ENCODE measurements around the gene EEFSEC.

EEFSEC gene

DNA sequence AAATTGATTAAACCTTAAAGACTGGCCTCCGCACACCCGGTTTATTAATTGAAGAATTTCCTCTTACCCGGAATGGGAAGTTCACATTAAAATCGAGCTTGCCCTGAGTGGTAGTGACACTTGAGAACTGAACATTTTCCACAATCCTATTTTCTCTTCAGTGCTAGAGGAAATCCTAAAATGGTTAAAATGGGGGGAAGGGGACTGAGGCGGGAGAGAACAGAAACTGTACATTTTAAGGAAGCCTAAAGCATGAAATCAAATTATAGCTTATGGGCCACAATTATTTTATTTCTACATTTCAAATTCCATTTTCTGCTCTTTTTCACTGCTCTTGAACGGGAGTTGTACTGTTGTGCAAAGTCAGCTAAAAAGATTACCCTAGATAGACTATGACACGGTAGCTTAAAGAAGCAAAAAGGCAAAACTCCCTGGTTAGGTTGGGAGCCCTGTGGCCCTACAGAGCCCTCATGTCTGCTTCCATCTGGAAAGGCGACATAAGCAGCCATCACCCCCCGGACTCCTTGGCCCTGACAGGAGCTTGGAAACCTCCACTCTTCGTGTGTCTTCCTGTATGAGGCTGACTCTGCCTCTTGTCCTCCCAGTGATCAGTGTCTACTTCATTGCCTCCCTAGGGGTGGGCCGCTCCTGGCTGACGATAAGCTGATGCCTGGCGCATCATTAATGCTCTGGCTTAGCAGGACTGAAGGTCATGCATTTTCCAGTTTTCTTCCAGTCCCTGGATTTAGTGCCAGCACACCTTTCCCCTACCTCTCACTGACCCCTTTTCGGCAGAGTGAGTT lies 79.3 kb downstream of the EEFSEC start:
- in situ Hi-C loops (cut with MboI; ENCODE audit: low pct_unique_long_range_greater_than_20kb, low sequenced_read_pairs) = no loop called here
- no peak for DNase-seq

- in situ Hi-C loops (cut with MboI; ENCODE audit: low pct_unique_long_range_greater_than_20kb, low sequenced_read_pairs) = no loop called here
Measured at GRCh38 chr3:128235207-128235926, 82.1 kb downstream of the EEFSEC start.

DNA sequence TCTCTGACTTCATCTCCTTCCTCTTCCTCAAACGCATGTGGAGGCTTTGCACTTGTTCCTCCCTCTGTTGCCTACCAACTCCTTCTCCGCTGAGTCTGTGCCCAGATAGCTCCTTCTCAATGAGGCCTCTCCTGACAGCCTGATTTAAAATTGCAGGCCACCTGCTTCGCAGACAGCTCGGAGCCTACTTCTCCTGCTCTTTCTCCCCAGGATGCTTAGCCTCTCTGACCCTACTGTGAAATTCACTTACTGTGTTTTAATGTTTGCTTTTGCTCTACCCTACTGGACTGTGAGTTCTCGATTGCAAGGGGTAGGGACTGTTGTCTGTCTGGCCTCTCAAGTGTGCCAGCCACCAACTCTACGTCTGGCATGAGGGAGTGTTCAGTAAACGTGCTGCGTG lies 83.4 kb downstream of the EEFSEC start:
- DNase-seq = peak; percentile 32
- in situ Hi-C loops (cut with MboI; ENCODE audit: low pct_unique_long_range_greater_than_20kb, low sequenced_read_pairs) = no loop called here

More at GRCh38 chr3:128235207-128235926, 82.1 kb downstream of the EEFSEC start:
- DNase-seq = no peak

DNA sequence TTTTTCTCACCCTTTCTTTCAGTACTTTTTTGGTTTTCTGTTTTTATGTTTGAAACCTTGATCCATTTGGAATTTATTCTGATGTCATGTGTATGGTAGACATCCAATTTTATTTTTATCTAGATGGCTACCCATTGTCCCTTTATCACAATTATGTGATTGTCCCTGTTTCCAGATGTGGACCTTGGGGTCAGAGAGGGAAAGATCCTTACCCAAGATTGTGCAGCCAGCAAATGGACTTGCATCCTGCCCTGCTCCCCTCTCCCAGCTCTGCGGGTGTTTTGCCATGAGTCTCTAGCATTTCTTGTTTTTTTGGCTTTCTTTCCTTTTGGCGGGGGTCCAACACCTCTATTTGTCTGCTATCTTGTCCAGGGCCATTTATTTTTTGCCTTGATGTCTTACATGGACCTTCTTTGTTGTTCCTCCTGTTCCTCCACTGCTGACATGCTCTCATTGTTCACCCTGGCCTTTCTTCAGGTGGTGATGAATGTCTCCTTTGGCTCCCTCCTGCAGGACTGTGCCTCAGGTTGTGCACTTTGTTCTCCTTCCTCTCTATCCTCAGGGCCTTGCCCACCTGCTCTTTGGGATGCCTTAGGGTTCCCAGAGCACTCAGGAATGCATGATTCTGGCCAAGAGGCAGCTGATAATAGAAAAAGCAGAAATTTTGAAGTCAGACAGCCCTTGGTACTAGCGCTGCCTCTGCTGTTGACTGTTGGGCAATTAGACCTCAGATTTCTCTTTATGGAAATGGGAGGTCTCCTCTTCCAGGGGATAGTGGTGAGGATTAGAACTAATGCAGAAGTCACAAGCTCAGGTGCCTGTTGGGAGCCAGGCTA lies 84.3 kb downstream of the EEFSEC start:
- in situ Hi-C loops (cut with MboI; ENCODE audit: low pct_unique_long_range_greater_than_20kb, low sequenced_read_pairs) = no loop called here

GRCh38 chr3:128238184-128238489 lies 84.9 kb downstream of the EEFSEC start:
- DNase-seq = no peak
- in situ Hi-C loops (cut with MboI; ENCODE audit: low pct_unique_long_range_greater_than_20kb, low sequenced_read_pairs) = no loop called here

More for the DNA sequence above, 84.3 kb downstream of the EEFSEC start:
- no peak for DNase-seq

- no peak for DNase-seq
- in situ Hi-C loops (cut with MboI; ENCODE audit: low pct_unique_long_range_greater_than_20kb, low sequenced_read_pairs) = no loop called here
Measured at GRCh38 chr3:128239304-128239703, 86.0 kb downstream of the EEFSEC start.

GRCh38 chr3:128240232-128240631 lies 87.0 kb downstream of the EEFSEC start:
- in situ Hi-C loops (cut with MboI; ENCODE audit: low pct_unique_long_range_greater_than_20kb, low sequenced_read_pairs) = no loop called here
- no peak for DNase-seq

GRCh38 chr3:128241741-128242140 lies 88.5 kb downstream of the EEFSEC start:
- in situ Hi-C loops (cut with MboI; ENCODE audit: low pct_unique_long_range_greater_than_20kb, low sequenced_read_pairs) = no loop called here
- DNase-seq = no peak

DNA sequence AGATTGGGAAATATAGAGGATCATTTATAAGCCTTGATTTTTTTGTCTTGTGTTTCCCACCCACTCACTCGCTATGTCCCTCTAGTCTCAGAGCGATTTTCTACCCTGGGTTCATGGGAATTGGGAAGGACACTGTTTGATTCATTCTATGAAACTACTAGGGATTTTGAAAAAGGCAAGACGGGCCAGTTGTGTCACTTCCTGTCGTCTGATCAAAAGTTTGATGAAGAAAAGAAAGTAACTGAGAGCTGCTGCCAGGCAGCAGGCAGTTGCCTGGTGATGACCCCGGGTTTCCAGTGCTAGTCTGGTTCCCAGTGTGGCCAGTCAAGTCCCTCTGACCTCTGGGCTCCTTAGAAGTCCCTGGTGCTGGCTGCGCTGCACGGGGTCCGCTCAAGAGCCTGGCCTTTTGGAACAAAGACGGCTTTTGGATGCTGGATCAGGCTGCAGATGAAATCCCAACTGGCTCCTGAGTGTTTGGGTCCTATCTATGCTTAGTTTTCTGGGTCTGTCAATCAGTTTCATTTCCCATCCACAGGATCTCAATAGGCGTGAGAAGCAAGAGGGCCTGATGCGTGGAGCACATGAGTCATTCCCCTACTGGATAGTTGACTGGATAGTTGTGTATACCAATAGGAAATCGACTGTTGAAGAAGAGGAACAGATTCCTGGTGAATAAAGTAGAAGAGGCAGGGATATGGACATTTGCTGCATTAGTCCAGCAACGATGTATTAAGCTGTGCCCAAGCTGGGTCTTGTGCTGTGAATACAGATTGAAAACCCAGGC lies 89.7 kb downstream of the EEFSEC start:
- DNase-seq = no peak
- in situ Hi-C loops (cut with MboI; ENCODE audit: low pct_unique_long_range_greater_than_20kb, low sequenced_read_pairs) = no loop called here

- in situ Hi-C loops (cut with MboI; ENCODE audit: low pct_unique_long_range_greater_than_20kb, low sequenced_read_pairs) = no loop called here
- DNase-seq = no peak
Measured at GRCh38 chr3:128243602-128244504, 90.6 kb downstream of the EEFSEC start.

- DNase-seq = no peak
- in situ Hi-C loops (cut with MboI; ENCODE audit: low pct_unique_long_range_greater_than_20kb, low sequenced_read_pairs) = no loop called here
Measured at GRCh38 chr3:128245460-128245859, 92.2 kb downstream of the EEFSEC start.

DNA sequence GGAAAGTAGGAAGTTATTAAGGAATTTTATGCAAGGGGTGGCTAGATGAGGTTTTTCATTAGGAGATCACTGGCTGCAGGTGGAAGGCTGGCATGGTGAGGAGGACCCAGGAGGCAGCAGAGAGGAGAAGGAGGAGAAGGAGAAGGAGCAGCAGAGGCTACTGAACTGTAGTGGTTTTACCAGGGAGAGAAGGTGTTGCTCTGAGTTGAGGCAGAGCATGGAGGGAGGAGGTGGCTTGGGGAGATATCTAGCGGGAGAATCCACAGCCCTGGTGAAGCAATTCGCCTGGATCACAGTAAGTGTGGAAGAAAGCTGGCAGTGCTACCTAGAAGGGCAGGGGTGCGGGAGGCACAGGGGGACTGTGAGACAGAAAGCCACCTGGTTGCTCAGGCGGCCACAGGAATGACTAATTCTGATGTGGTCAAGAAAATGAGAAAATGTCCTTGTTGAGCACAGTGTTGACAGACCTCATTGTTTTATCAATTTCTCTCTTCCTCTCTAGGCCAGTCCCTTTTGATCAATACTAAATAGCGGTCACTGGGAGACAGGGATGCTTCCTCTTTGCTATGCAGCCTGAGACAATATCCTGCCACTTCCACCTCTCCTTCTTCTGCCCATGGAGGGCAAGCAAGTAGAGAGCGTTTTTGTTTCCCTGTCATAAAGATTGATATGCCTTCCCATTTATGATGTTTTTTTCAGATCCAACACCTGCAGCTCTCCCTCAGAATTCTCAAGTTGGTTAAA lies 94.6 kb downstream of the EEFSEC start:
- DNase-seq = no peak
- in situ Hi-C loops (cut with MboI; ENCODE audit: low pct_unique_long_range_greater_than_20kb, low sequenced_read_pairs) = no loop called here

- in situ Hi-C loops (cut with MboI; ENCODE audit: low pct_unique_long_range_greater_than_20kb, low sequenced_read_pairs) = no loop called here
- DNase-seq = no peak
Measured at GRCh38 chr3:128252083-128252482, 98.8 kb downstream of the EEFSEC start.

DNA sequence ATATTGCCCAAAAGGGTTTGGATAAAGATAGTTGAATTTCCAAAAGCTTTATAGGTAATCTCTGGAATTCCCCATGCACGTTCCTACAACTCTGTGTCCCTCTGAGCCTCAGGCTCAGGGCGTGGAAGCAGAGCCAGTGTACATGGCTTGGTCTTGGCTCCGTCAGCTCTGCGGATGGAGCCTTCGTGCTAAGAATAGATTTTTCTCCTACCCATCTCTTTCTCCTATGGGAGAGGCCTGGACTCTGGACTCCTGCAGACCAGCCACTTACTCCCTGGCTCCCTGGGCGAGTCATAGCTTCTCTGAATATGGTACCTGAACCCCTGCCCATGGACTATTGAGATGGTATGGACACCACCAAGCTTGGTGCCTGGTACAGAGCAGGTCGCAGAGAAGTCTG lies 99.9 kb downstream of the EEFSEC start:
- in situ Hi-C loops (cut with MboI; ENCODE audit: low pct_unique_long_range_greater_than_20kb, low sequenced_read_pairs) = no loop called here
- no peak for DNase-seq

GRCh38 chr3:128254066-128254590 lies 100.8 kb downstream of the EEFSEC start:
- in situ Hi-C loops (cut with MboI; ENCODE audit: low pct_unique_long_range_greater_than_20kb, low sequenced_read_pairs) = no loop called here
- DNase-seq = no peak

DNA sequence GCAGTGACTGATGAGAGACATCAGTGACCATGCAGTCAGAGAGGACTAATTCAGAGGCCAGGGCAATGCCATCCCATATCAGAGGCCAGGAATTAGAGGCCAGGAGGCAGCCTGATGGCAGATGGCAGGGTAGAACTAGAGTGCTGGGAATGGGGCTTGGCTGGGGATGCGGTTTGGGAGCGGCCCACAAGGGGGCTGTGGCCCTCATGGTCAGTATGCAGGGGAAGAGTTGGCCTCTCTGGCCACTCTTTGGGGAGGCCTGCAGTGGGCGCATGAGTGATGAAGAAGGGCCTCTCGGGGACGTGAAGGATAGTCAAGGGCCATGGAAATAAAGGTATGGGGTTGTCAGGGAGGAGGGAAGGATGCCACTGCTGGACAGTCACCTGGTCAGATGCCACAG lies 101.7 kb downstream of the EEFSEC start:
- in situ Hi-C loops (cut with MboI; ENCODE audit: low pct_unique_long_range_greater_than_20kb, low sequenced_read_pairs) = no loop called here
- DNase-seq = no peak

GRCh38 chr3:128256131-128256530 lies 102.8 kb downstream of the EEFSEC start:
- in situ Hi-C loops (cut with MboI; ENCODE audit: low pct_unique_long_range_greater_than_20kb, low sequenced_read_pairs) = no loop called here
- no peak for DNase-seq
